K562 (cell line): ENCODE data around the gene ZFYVE26. TPM values are rescaled to one million over a fixed set of nuclear protein-coding genes. Genes with fewer than 3 reads are reported as not detected.

ENCODE experiments used
- CREB3L1 ChIP-seq: fragments of 450-650 bp; IDR thresholded peaks from 2 replicates; pipeline ENCODE4 v1.6.1; 2014; ENCODE audit warnings: low read depth, mild to moderate bottlenecking, moderate library complexity, borderline replicate concordance
- DIDO1 ChIP-seq: fragments of 450-650 bp; IDR thresholded peaks from 2 replicates; pipeline ENCODE4 v1.6.1; 2016; ENCODE audit warnings: low read depth, missing biosample characterization, missing genetic modification characterization
- E2F8 ChIP-seq: fragments of 450-650 bp; IDR thresholded peaks from 2 replicates; pipeline ENCODE4 v1.7.1; 2018; ENCODE audit warnings: mild to moderate bottlenecking, low read depth; ENCODE audit not compliant: partially characterized antibody
- GABPB2 ChIP-seq: fragments of 250-450 bp; sonication (Bioruptor Pico); conservative IDR thresholded peaks from 2 replicates; pipeline ENCODE4 v1.5.1; 2021; ENCODE audit warnings: mild to moderate bottlenecking
- HDAC2 ChIP-seq: fragments of 450-650 bp; IDR thresholded peaks from 2 replicates; pipeline ENCODE4 v1.6.1; 2016; ENCODE audit warnings: mild to moderate bottlenecking
- IFI16 ChIP-seq: fragments of 250-450 bp; sonication (Bioruptor Pico); IDR thresholded peaks from 2 replicates; pipeline ENCODE4 v2.1.2; 2022; ENCODE audit warnings: mild to moderate bottlenecking, inconsistent platforms
- KLF10 ChIP-seq: fragments of 250-450 bp; sonication (Bioruptor Pico); IDR thresholded peaks from 2 replicates; pipeline ENCODE4 v1.6.1; 2021; ENCODE audit warnings: matching md5 sums
- L3MBTL2 ChIP-seq: fragments of 450-650 bp; IDR thresholded peaks from 2 replicates; pipeline ENCODE4 v1.6.1; 2016; ENCODE audit warnings: mild to moderate bottlenecking, moderate library complexity
- NEUROD1 ChIP-seq: fragments of 150-350 bp; IDR thresholded peaks from 2 replicates; pipeline ENCODE4 v1.6.1; 2014; ENCODE audit warnings: borderline replicate concordance, low read length, low read depth; ENCODE audit not compliant: partially characterized antibody
- NFE2L1 ChIP-seq: fragments of 450-650 bp; IDR thresholded peaks from 2 replicates; pipeline ENCODE4 v1.6.1; 2016; ENCODE audit warnings: missing genetic modification characterization, low read depth, mild to moderate bottlenecking, missing compliant biosample characterization, moderate library complexity, borderline replicate concordance
- PATZ1 ChIP-seq: fragments of 250-450 bp; sonication (Bioruptor Pico); IDR thresholded peaks from 2 replicates; pipeline ENCODE4 v1.5.0; 2020; ENCODE audit warnings: mild to moderate bottlenecking, borderline replicate concordance
- POLR2AphosphoS5 ChIP-seq: IDR thresholded peaks from 2 replicates; pipeline ENCODE4 v1.6.1; 2011; ENCODE audit warnings: mild to moderate bottlenecking, low read depth, low read length, moderate library complexity; ENCODE audit not compliant: control insufficient read depth, insufficient read depth
- SETDB1 ChIP-seq: IDR thresholded peaks from one replicate; pipeline ENCODE4 v1.6.1; 2012; ENCODE audit warnings: low read length, control low read depth, inconsistent platforms
- SPI1 ChIP-seq: IDR thresholded peaks from 2 replicates; pipeline ENCODE4 v1.6.1; 2011; ENCODE audit warnings: low read depth, low read length, control low read depth, borderline replicate concordance
- TBP ChIP-seq: optimal IDR thresholded peaks from 2 replicates; pipeline ENCODE3; 2011; ENCODE audit warnings: low read depth, low read length, improper control_type of control experiment
- ZNF197 ChIP-seq: fragments of 200-800 bp; sonication (Bioruptor generic); IDR thresholded peaks from 2 replicates; pipeline ENCODE4 v1.6.1; 2016; ENCODE audit warnings: low read depth, missing genetic modification characterization, missing compliant biosample characterization
- polyA plus RNA-seq, 8 experiments: library from polyadenylated mRNA; depleted of rRNA in 4 of 8; stranded (reverse) in 5 of 8; unstranded in 3 of 8; fragments of >200 nt; fragmentation: Nextera tagmentation in 2 of 8; fragmentation: Illumina TruSeq in 1 of 8; extraction: Ambion mirVana in 2 of 8; extraction: Trizol in 1 of 8; gene quantifications; 2 replicates each; pipeline versions ENCODE4 v1.2.1 to v1.2.3, GENCODE V29; 2011 to 2014; ENCODE audit warnings: inconsistent platforms in 1 of 8, missing spikeins in 1 of 8
- total RNA-seq, 7 experiments: library from RNA; depleted of rRNA in 6 of 7; stranded (reverse); fragments of >200 nt in 6 of 7; fragmentation: Illumina TruSeq in 2 of 7; extraction: Trizol in 2 of 7; gene quantifications; 2 replicates each; pipeline versions ENCODE4 v1.2.1 to v1.2.3, GENCODE V29; 2011 to 2021; ENCODE audit warnings: low replicate concordance in 1 of 7
- TF ChIP-seq, protein P1 (sequence below), 2 experiments: fragments of 450-650 bp; conservative IDR thresholded peaks; 2 replicates each; pipeline ENCODE4 v1.6.1; 2017; ENCODE audit warnings: mild to moderate bottlenecking in 2 of 2, moderate library complexity in 2 of 2
- TF ChIP-seq, protein P2 (sequence below), 2 experiments: IDR thresholded peaks; 2 replicates each; pipeline ENCODE4 v1.6.1; 2011; ENCODE audit warnings: borderline replicate concordance in 1 of 2, control low read depth in 1 of 2, low read depth in 1 of 2, low read length in 1 of 2, mild to moderate bottlenecking in 1 of 2, mixed read lengths in 1 of 2, moderate library complexity in 1 of 2; ENCODE audit not compliant: insufficient read depth in 1 of 2, insufficient read length in 1 of 2, poor library complexity in 1 of 2, severe bottlenecking in 1 of 2; ENCODE audit errors: extremely low read depth in 1 of 2

Gene ZFYVE26
- total and polyA plus RNA-seq, 9 of the 15 experiments (the other 6 are each of a cell fraction or from before 2014, with no cell fraction given), result 0.32 to 9.1 (median 5.9) TPM

- TF ChIP-seq NFE2L1 (tag) (no peak), NEUROD1 (peak; percentile 87), E2F8 (no peak), ZNF197 (no peak), DIDO1 (tag) (no peak; the same call in 1 of the 2 replicates), TBP (peak; percentile 49), IFI16 (CRISPR knock-in tag) (no peak), POLR2AphosphoS5 (peak; percentile 44), PATZ1 (CRISPR knock-in tag) (no peak), HDAC2 (peak; percentile 50; the same call in 1 of the 2 replicates), SETDB1 (no peak), L3MBTL2 (peak; percentile 47), CREB3L1 (peak; percentile 40; the same call in 1 of the 2 replicates), SPI1 (peak; percentile 75), KLF10 (no peak), GABPB2 (CRISPR knock-in tag) (no peak)
- TF ChIP-seq, protein P1, sequence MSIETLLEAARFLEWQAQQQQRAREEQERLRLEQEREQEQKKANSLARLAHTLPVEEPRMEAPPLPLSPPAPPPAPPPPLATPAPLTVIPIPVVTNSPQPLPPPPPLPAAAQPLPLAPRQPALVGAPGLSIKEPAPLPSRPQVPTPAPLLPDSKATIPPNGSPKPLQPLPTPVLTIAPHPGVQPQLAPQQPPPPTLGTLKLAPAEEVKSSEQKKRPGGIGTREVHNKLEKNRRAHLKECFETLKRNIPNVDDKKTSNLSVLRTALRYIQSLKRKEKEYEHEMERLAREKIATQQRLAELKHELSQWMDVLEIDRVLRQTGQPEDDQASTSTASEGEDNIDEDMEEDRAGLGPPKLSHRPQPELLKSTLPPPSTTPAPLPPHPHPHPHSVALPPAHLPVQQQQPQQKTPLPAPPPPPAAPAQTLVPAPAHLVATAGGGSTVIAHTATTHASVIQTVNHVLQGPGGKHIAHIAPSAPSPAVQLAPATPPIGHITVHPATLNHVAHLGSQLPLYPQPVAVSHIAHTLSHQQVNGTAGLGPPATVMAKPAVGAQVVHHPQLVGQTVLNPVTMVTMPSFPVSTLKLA (conservative IDR thresholded peaks at IDR 0.05), result peak; percentile 48 to 86
- TF ChIP-seq, protein P2, sequence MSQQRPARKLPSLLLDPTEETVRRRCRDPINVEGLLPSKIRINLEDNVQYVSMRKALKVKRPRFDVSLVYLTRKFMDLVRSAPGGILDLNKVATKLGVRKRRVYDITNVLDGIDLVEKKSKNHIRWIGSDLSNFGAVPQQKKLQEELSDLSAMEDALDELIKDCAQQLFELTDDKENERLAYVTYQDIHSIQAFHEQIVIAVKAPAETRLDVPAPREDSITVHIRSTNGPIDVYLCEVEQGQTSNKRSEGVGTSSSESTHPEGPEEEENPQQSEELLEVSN (IDR thresholded peaks at IDR 0.05; ENCODE audit: borderline replicate concordance in 1 of 2, extremely low read depth in 1 of 2, insufficient read depth in 1 of 2, insufficient read length in 1 of 2, low read depth in 1 of 2, low read length in 1 of 2, poor library complexity in 1 of 2, severe bottlenecking in 1 of 2), result no peak
Measured at GRCh38 chr14:67816326-67817002, at the start of gene ZFYVE26 (continued).
